ENCODE results near the gene TMEM266.
"Not testable (repeated sequence)": the region's sequence is repeated elsewhere in the genome, so short reads cannot be mapped to it uniquely, and the experiment has no call there.

The TMEM266 gene

GRCh38 chr15:76059320-76060117, at the start of gene TMEM266:
TMEM266 (plus strand) TSS chr15:76059985; CDS start chr15:76134264, 74,279 bp downstream.
- no peak for DNase-seq

- DNase-seq, result no peak
Observed at GRCh38 chr15:76010613-76011012, 49.2 kb upstream of the TMEM266 start.

- DNase-seq, result peak; percentile 38
Observed at GRCh38 chr15:76011627-76012551, 47.9 kb upstream of the TMEM266 start, which contains the start of gene NRG4. NRG4 (minus strand) TSS chr15:76012424; CDS start chr15:76011230, 1,194 bp downstream.

- not testable (repeated sequence) for DNase-seq
Observed at GRCh38 chr15:76013470-76013869, 46.3 kb upstream of the TMEM266 start.

- DNase-seq, result no peak
Observed at GRCh38 chr15:76024021-76024768, 35.6 kb upstream of the TMEM266 start.

- no peak for DNase-seq
Observed at GRCh38 chr15:76032046-76032445, 27.7 kb upstream of the TMEM266 start.

GRCh38 chr15:76033438-76033837, 26.3 kb upstream of the TMEM266 start:
- no peak for DNase-seq

GRCh38 chr15:76034111-76034510, 25.7 kb upstream of the TMEM266 start:
- no peak for DNase-seq

GRCh38 chr15:76035593-76035992, 24.2 kb upstream of the TMEM266 start:
- DNase-seq, result no peak

- DNase-seq, result no peak
Observed at GRCh38 chr15:76038512-76038911, 21.3 kb upstream of the TMEM266 start.

GRCh38 chr15:76054201-76054600, 5.6 kb upstream of the TMEM266 start:
- DNase-seq, result not testable (repeated sequence)

- peak; percentile 60 for DNase-seq
Observed at GRCh38 chr15:76056931-76057330, 2.9 kb upstream of the TMEM266 start.

GRCh38 chr15:76057332-76058000, 2.3 kb upstream of the TMEM266 start:
- DNase-seq, result peak; percentile 80

- peak; percentile 25 for DNase-seq
Observed at GRCh38 chr15:76058714-76059319, 968 bp upstream of the TMEM266 start.

- no peak for DNase-seq
Observed at GRCh38 chr15:76060118-76060989, 569 bp downstream of the TMEM266 start.

GRCh38 chr15:76061700-76062099, 1.9 kb downstream of the TMEM266 start:
- no peak for DNase-seq

- DNase-seq, result no peak
Observed at GRCh38 chr15:76062286-76062685, 2.5 kb downstream of the TMEM266 start.

- no peak for DNase-seq
Observed at GRCh38 chr15:76064375-76064774, 4.6 kb downstream of the TMEM266 start.

- DNase-seq, result peak; percentile 30
Observed at GRCh38 chr15:76065245-76065644, 5.5 kb downstream of the TMEM266 start.

- no peak for DNase-seq
Observed at GRCh38 chr15:76065793-76066192, 6.0 kb downstream of the TMEM266 start.

- DNase-seq, result no peak
Observed at GRCh38 chr15:76070192-76070591, 10.4 kb downstream of the TMEM266 start.
